ENCODE data around the gene PKP4. TPM values are rescaled to one million over a fixed set of nuclear protein-coding genes. Genes with fewer than 3 reads are reported as not detected.

The PKP4 gene
- total RNA-seq, 1 donor from 2014 or later = 83.9 TPM

GRCh38 chr2:158497486-158497885 lies 40.7 kb downstream of the PKP4 start:
- peaks cover 100% of the 10 kb centered on the region for H3K79me2 ChIP-seq (ENCODE audit: low read depth)
- TF ChIP-seq EZH2phosphoT487 (IDR thresholded peaks at IDR 0.05) (no peak), EZH2 (IDR thresholded peaks at IDR 0.05) (no peak)
- TF ChIP-seq, protein P1, sequence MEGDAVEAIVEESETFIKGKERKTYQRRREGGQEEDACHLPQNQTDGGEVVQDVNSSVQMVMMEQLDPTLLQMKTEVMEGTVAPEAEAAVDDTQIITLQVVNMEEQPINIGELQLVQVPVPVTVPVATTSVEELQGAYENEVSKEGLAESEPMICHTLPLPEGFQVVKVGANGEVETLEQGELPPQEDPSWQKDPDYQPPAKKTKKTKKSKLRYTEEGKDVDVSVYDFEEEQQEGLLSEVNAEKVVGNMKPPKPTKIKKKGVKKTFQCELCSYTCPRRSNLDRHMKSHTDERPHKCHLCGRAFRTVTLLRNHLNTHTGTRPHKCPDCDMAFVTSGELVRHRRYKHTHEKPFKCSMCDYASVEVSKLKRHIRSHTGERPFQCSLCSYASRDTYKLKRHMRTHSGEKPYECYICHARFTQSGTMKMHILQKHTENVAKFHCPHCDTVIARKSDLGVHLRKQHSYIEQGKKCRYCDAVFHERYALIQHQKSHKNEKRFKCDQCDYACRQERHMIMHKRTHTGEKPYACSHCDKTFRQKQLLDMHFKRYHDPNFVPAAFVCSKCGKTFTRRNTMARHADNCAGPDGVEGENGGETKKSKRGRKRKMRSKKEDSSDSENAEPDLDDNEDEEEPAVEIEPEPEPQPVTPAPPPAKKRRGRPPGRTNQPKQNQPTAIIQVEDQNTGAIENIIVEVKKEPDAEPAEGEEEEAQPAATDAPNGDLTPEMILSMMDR (IDR thresholded peaks at IDR 0.05) = no peak
- peaks cover 58% of the 10 kb centered on the region for H4K20me1 ChIP-seq (ENCODE audit: low read depth)
- Mint-ChIP-seq H3K4me1 (peaks cover 8% of the 10 kb centered on the region), H3K4me3 (no peak overlapping the region), H3K36me3 (no peaks in the 10 kb centered on the region), H3K27ac (no peak overlapping the region), H3K9me3 (no peaks in the 10 kb centered on the region), H3K27me3 (ENCODE audit: insufficient read depth, low read depth) (no peaks in the 10 kb centered on the region)
- no peaks in the 10 kb centered on the region for H3K36me3 ChIP-seq
- no peaks in the 10 kb centered on the region for H3K9me3 ChIP-seq (ENCODE audit: low read depth)
- H3K4me3 ChIP-seq = no peak overlapping the region
- H3K27me3 ChIP-seq = no peaks in the 10 kb centered on the region
- H3F3A ChIP-seq (ENCODE audit: low read depth) = peaks cover 4% of the 10 kb centered on the region
- H3K4me1 ChIP-seq = peaks cover 19% of the 10 kb centered on the region
- H3K4me2 ChIP-seq = no peak overlapping the region
- H3K9ac ChIP-seq = no peak overlapping the region
- no peak overlapping the region for H3K27ac ChIP-seq
- H2AFZ ChIP-seq (replicated peaks) = no peak overlapping the region
- DNase-seq (ENCODE audit: low spot score) = no peak

GRCh38 chr2:158498043-158498748 lies 41.4 kb downstream of the PKP4 start:
- Mint-ChIP-seq H3K4me1 (peaks cover 8% of the 10 kb centered on the region), H3K27me3 (ENCODE audit: insufficient read depth, low read depth) (no peaks in the 10 kb centered on the region), H3K27ac (no peak overlapping the region), H3K36me3 (no peaks in the 10 kb centered on the region), H3K9me3 (no peaks in the 10 kb centered on the region), H3K4me3 (no peak overlapping the region)
- TF ChIP-seq, protein P1 (IDR thresholded peaks at IDR 0.05) = no peak
- TF ChIP-seq EZH2phosphoT487 (IDR thresholded peaks at IDR 0.05) (no peak), EZH2 (IDR thresholded peaks at IDR 0.05) (no peak)
- no peak for DNase-seq (ENCODE audit: low spot score)
- Histone ChIP-seq H3K27ac (no peak overlapping the region), H3K4me2 (no peak overlapping the region), H2AFZ (replicated peaks) (no peak overlapping the region), H3K9ac (no peak overlapping the region), H3K27me3 (no peaks in the 10 kb centered on the region), H4K20me1 (ENCODE audit: low read depth) (peaks cover 59% of the 10 kb centered on the region), H3K4me1 (peaks cover 12% of the 10 kb centered on the region), H3K36me3 (no peaks in the 10 kb centered on the region), H3K4me3 (no peak overlapping the region), H3K79me2 (ENCODE audit: low read depth) (peaks cover 100% of the 10 kb centered on the region), H3K9me3 (ENCODE audit: low read depth) (no peaks in the 10 kb centered on the region), H3F3A (ENCODE audit: low read depth) (peaks cover 4% of the 10 kb centered on the region)

DNA sequence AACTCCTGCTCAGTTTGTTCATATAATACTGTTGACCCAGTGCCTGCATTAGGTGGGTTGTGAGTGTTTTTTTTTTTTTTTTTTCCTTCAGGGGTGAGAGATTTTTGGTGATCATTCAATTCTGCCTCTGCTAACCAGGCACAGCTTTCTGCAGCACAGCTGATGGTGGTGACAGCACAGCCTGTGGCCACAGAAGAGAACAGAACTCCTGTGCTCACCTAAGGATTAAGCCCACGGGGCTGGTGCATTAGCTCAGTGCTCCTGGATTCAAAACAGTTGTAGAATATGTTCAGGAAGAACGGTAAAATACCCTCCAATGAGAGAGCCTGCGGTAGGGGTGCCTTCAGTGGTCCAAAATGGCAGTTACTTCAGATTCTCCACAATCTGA lies 42.0 kb downstream of the PKP4 start:
- Histone ChIP-seq H3K36me3 (no peaks in the 10 kb centered on the region), H3K4me2 (no peak overlapping the region), H3K9me3 (ENCODE audit: low read depth) (no peaks in the 10 kb centered on the region), H3K79me2 (ENCODE audit: low read depth) (peaks cover 100% of the 10 kb centered on the region), H3F3A (ENCODE audit: low read depth) (no peaks in the 10 kb centered on the region), H3K4me3 (no peak overlapping the region), H3K27ac (no peak overlapping the region), H4K20me1 (ENCODE audit: low read depth) (peaks cover 53% of the 10 kb centered on the region), H3K4me1 (peaks cover 7% of the 10 kb centered on the region), H3K9ac (no peak overlapping the region), H2AFZ (replicated peaks) (no peak overlapping the region), H3K27me3 (no peaks in the 10 kb centered on the region)
- H3K27ac Mint-ChIP-seq = peak overlapping the region; percentile 23
- no peaks in the 10 kb centered on the region for H3K36me3 Mint-ChIP-seq
- DNase-seq (ENCODE audit: low spot score) = peak; percentile 20
- no peaks in the 10 kb centered on the region for H3K27me3 Mint-ChIP-seq (ENCODE audit: insufficient read depth, low read depth)
- no peak overlapping the region for H3K4me3 Mint-ChIP-seq
- TF ChIP-seq, protein P1 (IDR thresholded peaks at IDR 0.05) = peak; percentile 4
- TF ChIP-seq EZH2phosphoT487 (IDR thresholded peaks at IDR 0.05) (no peak), EZH2 (IDR thresholded peaks at IDR 0.05) (no peak)
- no peaks in the 10 kb centered on the region for H3K9me3 Mint-ChIP-seq
- peaks cover 8% of the 10 kb centered on the region for H3K4me1 Mint-ChIP-seq
